ENCODE measurements around the gene PAN3.

GRCh38 chr13:28324181-28324789, 185.9 kb downstream of the PAN3 start:
- TF ChIP-seq POLR2A (IDR thresholded peaks at IDR 0.05): no peak
- peak; percentile 39 to 67 (median 53) for TF ChIP-seq CTCF (IDR thresholded peaks at IDR 0.05 in 4 of 5, conservative IDR thresholded peaks at IDR 0.05 in 1 of 5)
